ENCODE measurements around the gene MAMSTR. TPM values are rescaled to one million over a fixed set of nuclear protein-coding genes. Genes with fewer than 3 reads are reported as not detected.

MAMSTR gene
- total RNA-seq, 4 donors from 2014 or later: 0.26 to 24.2 (median 3.0) TPM; not detected in 1

DNA sequence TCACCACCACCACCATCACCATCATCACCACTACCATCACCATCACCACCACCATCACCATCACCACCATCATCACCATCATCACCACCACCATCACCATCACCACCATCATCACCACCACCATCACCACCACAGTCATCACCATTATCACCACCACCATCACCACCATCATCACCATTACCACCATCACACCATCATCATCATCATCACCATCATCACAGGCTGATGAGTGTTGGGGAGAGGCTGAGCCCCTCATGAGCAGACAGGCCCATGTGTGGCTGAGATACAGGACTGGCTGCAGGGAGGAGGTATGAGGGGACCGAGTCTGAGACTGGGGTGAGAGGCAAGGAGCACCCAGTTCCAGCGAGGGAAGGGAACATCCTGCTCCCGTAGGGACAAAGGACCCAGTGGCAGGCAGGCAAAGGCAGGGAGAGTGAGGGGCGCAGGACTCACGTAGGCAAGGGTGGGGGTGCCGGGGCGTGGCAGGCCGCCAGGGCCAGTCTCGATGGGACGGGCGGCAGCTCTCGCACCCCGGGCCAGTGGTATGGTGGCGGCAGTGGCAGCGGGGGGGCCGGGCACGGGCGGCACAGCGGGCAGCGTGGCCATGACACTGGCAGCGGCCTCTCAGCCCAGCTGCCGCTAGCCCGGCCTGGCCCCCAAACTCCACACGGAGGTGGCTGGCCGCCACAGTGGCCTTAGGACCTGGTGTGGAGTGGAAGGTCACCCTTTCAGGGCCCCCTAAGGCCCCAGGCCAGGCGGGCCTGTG lies 49.4 kb downstream of the MAMSTR start:
- Histone ChIP-seq H3K36me3 (no peaks in the 10 kb centered on the region), H3K4me1 (no peaks in the 10 kb centered on the region), H3K27ac (no peak overlapping the region), H3K27me3 (no peaks in the 10 kb centered on the region), H3K4me3 (no peak overlapping the region), H3K9me3 (no peaks in the 10 kb centered on the region)
- TF ChIP-seq POLR2A (IDR thresholded peaks at IDR 0.05): no peak
- TF ChIP-seq, protein P1, sequence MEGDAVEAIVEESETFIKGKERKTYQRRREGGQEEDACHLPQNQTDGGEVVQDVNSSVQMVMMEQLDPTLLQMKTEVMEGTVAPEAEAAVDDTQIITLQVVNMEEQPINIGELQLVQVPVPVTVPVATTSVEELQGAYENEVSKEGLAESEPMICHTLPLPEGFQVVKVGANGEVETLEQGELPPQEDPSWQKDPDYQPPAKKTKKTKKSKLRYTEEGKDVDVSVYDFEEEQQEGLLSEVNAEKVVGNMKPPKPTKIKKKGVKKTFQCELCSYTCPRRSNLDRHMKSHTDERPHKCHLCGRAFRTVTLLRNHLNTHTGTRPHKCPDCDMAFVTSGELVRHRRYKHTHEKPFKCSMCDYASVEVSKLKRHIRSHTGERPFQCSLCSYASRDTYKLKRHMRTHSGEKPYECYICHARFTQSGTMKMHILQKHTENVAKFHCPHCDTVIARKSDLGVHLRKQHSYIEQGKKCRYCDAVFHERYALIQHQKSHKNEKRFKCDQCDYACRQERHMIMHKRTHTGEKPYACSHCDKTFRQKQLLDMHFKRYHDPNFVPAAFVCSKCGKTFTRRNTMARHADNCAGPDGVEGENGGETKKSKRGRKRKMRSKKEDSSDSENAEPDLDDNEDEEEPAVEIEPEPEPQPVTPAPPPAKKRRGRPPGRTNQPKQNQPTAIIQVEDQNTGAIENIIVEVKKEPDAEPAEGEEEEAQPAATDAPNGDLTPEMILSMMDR (IDR thresholded peaks at IDR 0.05): no peak
- no peak for DNase-seq
- intact Hi-C loops (cut with DNase I; ENCODE audit: low total_unique reads): no loop called here

DNA sequence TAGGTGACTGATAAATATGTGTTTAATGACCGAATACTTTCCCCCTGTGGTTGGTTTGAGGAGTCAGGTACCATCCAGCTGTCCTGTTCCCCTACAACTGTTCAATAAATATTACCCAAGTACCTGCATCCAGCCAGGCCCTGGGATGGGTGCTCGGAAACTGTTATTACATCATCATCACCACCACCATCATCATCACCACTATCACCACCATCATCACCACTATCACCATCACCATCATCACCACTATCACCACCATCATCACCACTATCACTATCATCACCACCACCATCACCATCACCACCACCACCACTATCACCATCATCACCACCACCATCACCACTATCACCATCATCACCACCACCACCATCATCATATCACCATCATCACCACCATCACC lies 50.8 kb downstream of the MAMSTR start:
- H3K27ac ChIP-seq: no peak overlapping the region
- intact Hi-C loops (cut with DNase I; ENCODE audit: low total_unique reads): no loop called here
- H3K36me3 ChIP-seq: no peaks in the 10 kb centered on the region
- no peak overlapping the region for H3K4me3 ChIP-seq
- no peak for DNase-seq
- no peaks in the 10 kb centered on the region for H3K4me1 ChIP-seq
- no peaks in the 10 kb centered on the region for H3K9me3 ChIP-seq
- H3K27me3 ChIP-seq: no peaks in the 10 kb centered on the region
- TF ChIP-seq POLR2A (IDR thresholded peaks at IDR 0.05): no peak
- TF ChIP-seq, protein P1 (IDR thresholded peaks at IDR 0.05): no peak

DNA sequence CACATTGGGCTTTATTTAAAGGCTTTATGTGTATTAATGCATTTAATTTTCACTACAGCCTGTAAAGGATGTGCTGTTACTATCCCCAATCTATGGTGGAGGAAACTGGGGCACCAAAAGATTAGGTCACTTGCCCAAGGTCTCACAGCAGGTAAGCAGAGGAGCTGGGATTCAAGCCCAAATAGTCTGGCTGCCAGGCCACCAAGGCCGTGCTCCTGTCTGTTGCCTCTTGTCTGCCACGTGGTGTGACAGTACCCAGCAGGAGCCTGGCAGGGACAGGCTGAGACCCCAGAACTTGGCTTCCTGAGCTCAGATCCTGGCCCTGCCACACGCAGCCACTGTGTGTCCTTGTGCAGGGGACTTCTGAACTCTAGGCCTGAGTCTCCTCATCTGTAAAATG lies 51.2 kb downstream of the MAMSTR start:
- Histone ChIP-seq H3K4me1 (no peaks in the 10 kb centered on the region), H3K27me3 (no peaks in the 10 kb centered on the region), H3K4me3 (no peak overlapping the region), H3K9me3 (no peaks in the 10 kb centered on the region), H3K36me3 (no peaks in the 10 kb centered on the region), H3K27ac (no peak overlapping the region)
- TF ChIP-seq POLR2A (IDR thresholded peaks at IDR 0.05): no peak
- TF ChIP-seq, protein P1 (IDR thresholded peaks at IDR 0.05): no peak
- intact Hi-C loops (cut with DNase I; ENCODE audit: low total_unique reads): no loop called here
- DNase-seq: no peak

DNA sequence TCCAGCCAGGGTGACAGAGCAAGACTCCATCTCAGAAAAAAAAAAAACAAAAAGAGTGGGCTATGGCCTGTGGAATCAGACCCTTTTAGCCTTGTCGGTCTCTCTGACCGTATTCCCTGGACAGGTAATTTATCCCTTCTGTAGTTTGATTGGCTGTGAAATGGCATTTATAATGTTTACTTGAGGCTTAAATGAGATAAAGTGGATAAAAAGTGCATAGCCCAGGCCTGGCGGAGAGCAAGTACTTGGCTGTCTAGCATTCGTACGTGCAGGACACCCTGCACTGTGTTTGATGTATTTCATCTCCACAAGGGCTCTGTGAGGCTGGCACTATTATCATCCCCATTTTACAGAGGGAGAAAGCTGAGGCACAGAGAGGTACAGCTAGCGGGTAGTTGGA lies 53.7 kb downstream of the MAMSTR start:
- H3K36me3 ChIP-seq: no peaks in the 10 kb centered on the region
- no peak for TF ChIP-seq POLR2A (IDR thresholded peaks at IDR 0.05)
- TF ChIP-seq, protein P1 (IDR thresholded peaks at IDR 0.05): no peak
- intact Hi-C loops (cut with DNase I; ENCODE audit: low total_unique reads): no loop called here

DNA sequence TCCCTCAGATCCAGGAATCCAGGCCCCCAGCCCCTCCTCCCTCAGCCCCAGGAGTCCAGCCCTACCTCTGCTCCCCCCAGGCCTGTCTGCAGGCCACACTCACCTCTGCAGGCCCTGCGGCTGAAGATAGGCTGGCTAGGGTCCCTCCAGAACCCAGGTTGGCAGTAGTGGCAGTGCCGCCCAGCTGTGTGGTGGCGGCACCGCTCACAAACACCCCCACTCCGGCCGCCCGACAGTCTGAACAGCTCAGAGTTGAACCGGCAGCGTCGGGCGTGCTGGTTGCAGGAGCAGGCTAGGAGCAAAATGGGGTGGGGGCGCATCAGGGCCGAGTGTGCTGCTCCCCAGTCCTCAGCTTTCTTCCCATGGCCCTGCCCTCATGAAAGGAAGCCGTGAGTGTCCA lies 55.0 kb downstream of the MAMSTR start:
- no peak overlapping the region for H3K27ac ChIP-seq
- H3K4me1 ChIP-seq: no peaks in the 10 kb centered on the region
- H3K36me3 ChIP-seq: no peaks in the 10 kb centered on the region
- H3K4me3 ChIP-seq: no peak overlapping the region
- intact Hi-C loops (cut with DNase I; ENCODE audit: low total_unique reads): no loop called here
- no peaks in the 10 kb centered on the region for H3K27me3 ChIP-seq
- no peak for DNase-seq
- no peak for TF ChIP-seq POLR2A (IDR thresholded peaks at IDR 0.05)
- TF ChIP-seq, protein P1 (IDR thresholded peaks at IDR 0.05): no peak
- no peaks in the 10 kb centered on the region for H3K9me3 ChIP-seq

More for the DNA sequence above, 53.7 kb downstream of the MAMSTR start:
- H3K4me3 ChIP-seq: no peak overlapping the region
- no peak overlapping the region for H3K27ac ChIP-seq
- H3K4me1 ChIP-seq: no peaks in the 10 kb centered on the region
- no peaks in the 10 kb centered on the region for H3K27me3 ChIP-seq
- H3K9me3 ChIP-seq: no peaks in the 10 kb centered on the region
- no peak for DNase-seq

All from uterus (tissue), 4 donors.